Omental fat pad (tissue), 4 donors: ENCODE measurements around the gene PTGES2. TPM values are rescaled to one million over a fixed set of nuclear protein-coding genes. Genes with fewer than 3 reads are reported as not detected.

ENCODE experiments used
- ATAC-seq: fragments of 150-250 bp; one replicate; pipeline ENCODE4 v1.9.1; 2016; ENCODE audit warnings: mild to moderate bottlenecking, moderate library complexity; ENCODE audit not compliant: low FRiP score
- DNase-seq: peaks from one replicate; pipeline ENCODE4 v3.0.0-alpha.2; 2019; ENCODE audit warnings: low spot score
- CTCF ChIP-seq, 3 donors: fragments of 450-650 bp; IDR thresholded peaks; one replicate each; pipeline ENCODE4 v1.5.1; 2016 to 2017; ENCODE audit warnings: antibody characterized with exemption in 3 of 3, mild to moderate bottlenecking in 3 of 3, moderate library complexity in 2 of 3
- total RNA-seq, 4 donors: library from RNA; depleted of rRNA; stranded (reverse); fragments of >200 nt; gene quantifications; one replicate each; pipeline ENCODE4 v1.1.0, GENCODE V29; 2016

The PTGES2 gene
- total RNA-seq, 4 donors from 2014 or later, result 34.6 to 59.4 (median 53.0) TPM

DNA sequence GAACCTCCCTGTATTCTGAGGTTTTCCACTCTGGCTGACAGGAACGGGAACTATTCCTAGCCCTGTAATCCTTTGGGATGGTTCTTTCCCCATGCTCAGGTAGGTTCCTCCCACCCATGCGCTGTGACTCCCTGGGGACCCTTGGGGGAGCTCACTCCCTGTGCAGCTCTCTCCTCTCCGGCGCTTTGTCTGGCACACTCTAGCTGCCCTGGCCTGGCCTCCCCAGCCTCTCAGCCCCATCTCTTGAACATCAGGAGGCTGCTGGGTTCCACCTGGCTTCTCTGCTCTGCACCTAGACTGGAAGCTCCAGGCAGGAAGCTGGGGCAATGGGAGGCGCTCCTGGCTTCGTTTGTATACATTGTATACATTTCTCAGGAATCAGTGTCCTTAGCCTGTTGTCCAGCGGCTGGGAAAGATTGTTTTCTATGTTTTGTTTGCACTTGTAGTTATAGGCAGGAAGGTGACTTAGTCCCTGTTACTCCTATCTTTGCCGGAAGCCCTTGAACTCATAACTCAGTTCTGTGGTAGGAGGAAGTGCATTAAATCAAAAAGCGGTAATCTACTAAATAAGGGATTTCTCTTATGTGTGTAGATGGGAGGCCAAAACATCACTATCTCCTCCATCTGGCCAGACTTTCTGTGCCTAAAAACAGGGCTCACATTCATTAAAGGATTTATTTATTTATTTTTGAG lies 39.1 kb downstream of the PTGES2 start:
- ATAC-seq (no peak), DNase-seq (no peak)
- TF ChIP-seq CTCF (IDR thresholded peaks at IDR 0.05), result no peak

- ATAC-seq (no peak), DNase-seq (no peak)
- no peak for TF ChIP-seq CTCF (IDR thresholded peaks at IDR 0.05)
Measured at GRCh38 chr9:128087262-128087661, 40.3 kb downstream of the PTGES2 start.

DNA sequence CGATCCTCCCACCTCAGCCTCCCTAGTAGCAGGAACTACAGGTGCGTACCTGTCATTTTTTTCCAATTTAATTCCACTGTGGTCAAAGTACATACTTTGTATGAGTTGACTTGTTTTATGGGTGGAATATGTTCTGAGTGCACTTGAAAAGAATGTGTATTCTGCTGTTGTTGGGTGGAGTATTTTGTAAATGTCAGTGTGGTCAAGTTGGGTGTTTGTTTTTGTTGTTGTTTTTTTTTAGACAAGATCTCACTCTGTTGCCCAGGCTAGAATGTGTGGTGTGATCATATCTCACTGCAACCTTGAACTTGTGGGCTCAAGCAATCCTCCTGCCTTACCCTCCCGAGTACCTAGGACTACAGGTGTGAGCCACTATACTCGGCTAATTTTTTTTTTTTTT lies 41.6 kb downstream of the PTGES2 start:
- TF ChIP-seq CTCF (IDR thresholded peaks at IDR 0.05), result no peak
- DNase-seq (no peak), ATAC-seq (no peak)

DNA sequence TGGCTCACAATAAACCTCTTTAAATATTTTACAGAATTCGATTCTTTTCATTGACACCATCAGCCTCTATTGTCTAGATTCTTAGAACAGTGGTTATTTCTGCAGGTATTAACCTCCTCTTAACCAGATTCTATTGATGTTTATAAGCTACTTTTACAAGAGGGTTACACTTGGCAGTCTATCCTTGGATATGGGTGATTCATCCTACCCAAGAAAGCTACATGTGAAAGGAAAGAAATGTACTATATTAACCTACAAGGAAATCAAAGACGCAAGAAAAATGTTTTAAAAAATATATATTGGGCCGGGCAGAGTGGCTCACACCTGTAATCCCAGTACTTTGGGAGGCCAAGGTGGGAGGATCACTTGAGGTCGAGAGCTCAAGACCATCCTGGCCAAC lies 42.8 kb downstream of the PTGES2 start:
- ATAC-seq (no peak), DNase-seq (no peak)
- no peak for TF ChIP-seq CTCF (IDR thresholded peaks at IDR 0.05)

DNA sequence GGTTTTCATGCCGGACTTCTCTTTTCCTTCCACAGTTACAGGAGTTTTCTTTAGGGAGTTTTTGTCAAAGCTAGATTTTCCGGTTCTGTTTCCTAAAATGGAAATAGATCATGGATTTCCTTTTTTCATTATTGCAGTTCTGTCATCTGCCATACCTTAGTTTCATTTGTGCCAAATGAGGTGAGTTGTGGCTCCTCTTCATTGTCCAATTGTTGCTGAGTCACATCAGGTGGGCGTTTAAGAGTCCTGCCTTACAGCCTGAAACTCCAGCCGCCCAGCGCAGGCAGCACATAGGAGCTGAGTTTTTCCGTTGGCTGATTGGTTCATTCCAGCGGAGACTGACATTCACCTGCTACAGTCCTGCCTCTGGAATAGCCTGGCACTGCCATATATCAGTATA lies 45.4 kb downstream of the PTGES2 start:
- DNase-seq, result no peak
- no peak for TF ChIP-seq CTCF (IDR thresholded peaks at IDR 0.05)
- no peak for ATAC-seq

- ATAC-seq, result peak; percentile 81
- no peak for DNase-seq
- TF ChIP-seq CTCF (IDR thresholded peaks at IDR 0.05), result no peak
Measured at GRCh38 chr9:128081056-128081455, 46.5 kb downstream of the PTGES2 start.

GRCh38 chr9:128080206-128080605 lies 47.3 kb downstream of the PTGES2 start:
- DNase-seq, result no peak
- no peak for TF ChIP-seq CTCF (IDR thresholded peaks at IDR 0.05)
- no peak for ATAC-seq
